HCEC 1CT (cell line): ENCODE data around the gene SLC2A8.

Experiments
- DNase-seq: peaks from one replicate; pipeline ENCODE4 v3.0.0-alpha.2; 2017

SLC2A8 gene

DNA sequence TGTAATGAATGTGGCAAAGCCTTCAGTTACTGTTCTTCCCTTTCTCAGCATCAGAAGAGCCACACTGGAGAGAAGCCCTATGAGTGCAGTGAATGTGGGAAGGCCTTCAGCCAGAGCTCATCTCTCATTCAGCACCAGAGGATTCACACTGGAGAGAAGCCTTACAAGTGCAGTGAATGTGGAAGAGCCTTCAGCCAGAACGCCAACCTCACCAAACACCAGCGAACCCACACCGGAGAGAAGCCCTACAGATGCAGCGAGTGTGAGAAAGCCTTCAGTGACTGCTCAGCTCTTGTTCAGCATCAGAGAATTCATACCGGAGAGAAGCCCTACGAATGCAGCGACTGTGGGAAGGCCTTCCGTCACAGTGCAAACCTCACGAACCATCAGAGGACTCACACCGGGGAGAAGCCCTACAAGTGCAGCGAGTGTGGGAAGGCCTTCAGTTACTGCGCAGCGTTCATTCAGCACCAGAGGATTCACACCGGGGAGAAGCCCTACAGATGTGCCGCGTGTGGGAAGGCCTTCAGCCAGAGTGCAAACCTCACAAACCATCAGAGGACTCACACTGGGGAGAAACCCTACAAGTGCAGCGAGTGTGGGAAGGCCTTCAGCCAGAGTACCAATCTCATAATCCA is 47.4 kb downstream of the SLC2A8 start:
- no peak for DNase-seq

DNA sequence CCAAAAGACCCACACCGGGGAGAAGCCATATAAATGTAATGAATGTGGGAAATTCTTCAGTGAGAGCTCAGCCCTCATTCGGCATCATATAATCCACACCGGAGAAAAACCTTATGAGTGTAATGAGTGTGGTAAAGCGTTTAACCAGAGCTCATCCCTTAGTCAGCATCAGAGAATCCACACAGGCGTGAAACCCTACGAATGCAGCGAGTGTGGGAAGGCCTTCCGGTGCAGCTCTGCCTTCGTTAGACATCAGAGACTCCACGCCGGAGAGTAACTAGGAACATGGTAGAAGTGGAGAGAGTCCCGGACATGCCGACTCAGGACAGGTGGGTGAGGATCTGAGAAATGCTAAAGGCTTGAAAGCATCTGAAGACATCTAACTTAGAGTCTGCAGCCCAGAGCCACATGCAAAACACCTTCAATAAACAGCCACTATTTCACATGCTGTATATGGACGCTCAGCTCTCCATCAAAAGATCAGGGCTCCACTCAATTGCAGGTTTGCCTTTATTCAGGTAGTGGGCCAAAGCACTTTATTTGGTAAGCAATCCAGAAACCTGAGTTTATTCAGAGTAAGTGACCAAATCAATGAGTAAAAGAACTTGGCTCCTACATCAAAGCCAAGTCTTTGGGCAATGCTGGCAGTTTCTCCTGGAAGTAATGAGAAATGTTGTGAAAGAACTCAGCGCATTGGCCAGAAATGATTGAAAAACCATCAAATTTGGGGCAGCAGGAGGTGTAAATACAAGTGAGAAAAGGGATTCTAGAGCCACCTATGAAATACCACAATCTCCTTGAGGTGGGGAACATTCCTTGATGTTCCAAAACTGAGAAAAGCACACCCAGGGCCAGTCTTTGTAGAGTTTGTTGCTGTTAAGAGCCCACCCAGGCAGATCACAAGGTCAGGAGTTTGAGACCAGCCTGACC is 48.2 kb downstream of the SLC2A8 start:
- DNase-seq = no peak

DNA sequence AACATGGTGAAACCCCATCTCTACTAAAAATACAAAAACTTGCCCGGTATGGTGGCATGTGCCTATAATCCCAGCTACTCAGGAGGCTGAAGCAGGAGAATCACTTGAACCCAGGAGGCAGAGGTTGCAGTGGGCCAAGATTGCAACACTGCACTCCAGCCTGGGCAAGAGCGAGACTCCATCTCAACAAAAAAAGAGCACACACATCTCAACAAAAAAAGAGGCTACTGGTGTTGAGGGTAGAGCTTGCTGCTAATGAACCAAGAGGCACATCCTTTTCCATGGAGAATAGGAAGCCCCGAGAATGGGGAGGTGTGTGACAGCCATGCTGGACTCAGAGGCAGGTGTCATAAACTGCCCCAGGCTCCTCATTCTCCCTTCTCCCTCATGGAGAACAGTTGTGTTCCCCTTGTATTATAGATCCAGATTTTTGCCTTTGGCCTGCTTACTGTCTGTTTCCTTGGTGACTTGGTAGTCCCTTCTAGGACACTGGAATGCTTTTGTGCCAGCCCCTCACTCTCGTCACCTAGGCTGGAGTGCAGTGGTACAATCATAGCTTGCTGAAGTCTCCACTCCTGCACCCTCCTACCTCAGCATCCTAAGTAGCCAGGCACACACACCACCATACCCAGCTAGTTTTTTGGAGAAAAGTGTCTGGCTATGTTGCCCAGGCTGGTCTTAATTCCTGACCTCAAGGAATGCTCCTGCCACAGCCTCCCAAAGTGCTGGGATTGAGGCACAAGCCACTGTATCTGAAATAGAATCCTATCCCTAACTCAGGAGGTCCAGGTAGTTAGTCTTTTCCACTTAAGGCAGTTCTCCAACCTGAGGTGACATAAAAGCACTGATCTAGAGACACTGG is 49.1 kb downstream of the SLC2A8 start:
- DNase-seq = peak; percentile 14

DNA sequence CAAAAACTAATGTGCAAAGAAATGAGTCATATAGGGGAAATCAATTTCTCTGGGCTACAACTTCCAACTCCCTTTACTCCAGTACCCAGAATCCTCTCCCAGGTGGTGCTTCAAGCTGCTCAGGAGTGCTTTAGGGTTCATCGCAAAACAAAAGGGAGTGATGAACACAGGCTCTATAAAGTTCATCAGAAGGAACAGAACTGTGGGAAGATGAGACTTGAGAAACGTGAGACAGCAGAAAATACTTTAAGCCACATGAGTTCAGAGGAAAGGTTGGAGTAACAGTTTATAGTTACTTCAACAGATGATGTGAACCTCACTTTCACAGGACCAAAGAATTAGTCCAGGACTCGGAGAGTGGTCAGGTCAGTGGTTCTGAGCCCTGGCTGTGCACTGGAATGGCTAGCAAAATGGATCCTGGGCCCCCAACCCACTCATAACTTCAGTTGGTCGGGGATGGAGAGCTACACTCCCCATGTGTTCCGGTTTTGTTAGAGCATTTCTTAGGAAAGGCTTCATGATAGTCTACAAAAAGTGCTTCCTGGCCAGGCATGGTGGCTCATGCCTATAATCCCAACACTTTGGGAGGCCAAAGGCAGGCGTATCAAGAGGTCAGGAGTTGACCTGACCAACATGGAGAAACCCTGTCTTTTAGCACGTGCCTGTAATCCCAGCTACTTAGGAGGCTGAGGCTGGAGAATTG is 49.9 kb downstream of the SLC2A8 start:
- no peak for DNase-seq

DNA sequence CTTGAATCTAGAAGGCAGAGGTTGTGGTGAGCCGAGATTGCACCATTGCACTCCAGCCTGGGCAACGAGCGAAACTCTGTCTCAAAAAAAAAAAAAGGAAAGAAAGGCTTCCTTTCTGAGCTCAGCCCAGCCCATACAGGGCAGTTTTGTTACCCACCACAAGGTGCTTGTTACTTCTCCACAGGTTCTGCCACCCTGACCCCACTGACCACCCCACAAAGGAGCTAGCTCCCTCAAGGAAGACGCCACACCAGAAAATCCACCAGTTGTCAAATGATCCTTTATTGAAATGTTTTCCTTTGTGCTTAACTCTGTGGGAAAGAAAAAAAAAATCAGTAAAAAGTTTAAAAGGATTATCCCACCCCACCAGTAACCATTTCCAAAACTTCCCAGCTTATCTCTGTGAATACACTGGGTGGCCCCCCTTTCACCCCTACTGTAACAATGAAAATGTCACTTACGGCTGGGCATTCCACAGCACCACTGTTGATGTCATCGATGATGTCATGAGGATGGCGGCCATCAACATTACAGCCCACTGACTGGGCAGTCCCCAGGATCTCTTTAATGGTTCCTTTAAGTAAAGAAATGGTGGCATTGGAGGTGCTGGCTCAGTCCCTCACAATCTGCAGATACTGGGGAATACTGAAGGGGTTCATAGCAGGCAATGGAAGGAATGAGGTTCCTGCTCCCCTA is 50.6 kb downstream of the SLC2A8 start:
- no peak for DNase-seq

DNA sequence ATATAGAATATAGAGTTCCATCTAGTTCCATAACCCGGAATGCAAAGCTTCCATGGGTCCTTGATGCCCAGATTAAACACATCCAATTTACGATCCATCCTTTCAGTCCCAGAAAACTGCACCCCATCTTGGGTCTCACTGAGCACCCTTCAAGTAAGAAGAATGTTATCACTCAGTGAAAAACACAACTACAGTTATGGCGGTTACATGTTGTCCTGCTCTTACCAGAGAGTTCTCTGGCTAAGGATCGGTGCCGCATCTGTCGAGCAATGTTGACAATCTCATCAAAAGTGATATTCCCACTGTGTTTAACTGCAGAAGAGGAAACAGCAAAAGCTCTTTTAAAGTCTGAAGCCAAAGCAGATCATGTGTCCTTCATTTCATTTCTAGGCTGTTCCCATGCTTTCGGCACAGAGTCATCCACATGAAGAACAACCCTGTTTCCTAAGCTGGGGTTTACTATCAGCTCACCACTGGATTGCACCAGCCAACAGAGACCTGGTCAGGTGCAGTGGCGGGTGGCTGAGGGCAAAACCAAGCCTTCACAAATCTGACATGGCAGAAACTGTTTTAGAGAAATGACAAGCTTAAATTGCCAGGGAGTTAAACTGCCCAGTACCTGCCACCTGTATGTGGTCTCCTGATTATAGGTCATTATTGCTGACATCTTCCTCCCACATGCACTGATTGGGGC is 51.3 kb downstream of the SLC2A8 start:
- no peak for DNase-seq

DNA sequence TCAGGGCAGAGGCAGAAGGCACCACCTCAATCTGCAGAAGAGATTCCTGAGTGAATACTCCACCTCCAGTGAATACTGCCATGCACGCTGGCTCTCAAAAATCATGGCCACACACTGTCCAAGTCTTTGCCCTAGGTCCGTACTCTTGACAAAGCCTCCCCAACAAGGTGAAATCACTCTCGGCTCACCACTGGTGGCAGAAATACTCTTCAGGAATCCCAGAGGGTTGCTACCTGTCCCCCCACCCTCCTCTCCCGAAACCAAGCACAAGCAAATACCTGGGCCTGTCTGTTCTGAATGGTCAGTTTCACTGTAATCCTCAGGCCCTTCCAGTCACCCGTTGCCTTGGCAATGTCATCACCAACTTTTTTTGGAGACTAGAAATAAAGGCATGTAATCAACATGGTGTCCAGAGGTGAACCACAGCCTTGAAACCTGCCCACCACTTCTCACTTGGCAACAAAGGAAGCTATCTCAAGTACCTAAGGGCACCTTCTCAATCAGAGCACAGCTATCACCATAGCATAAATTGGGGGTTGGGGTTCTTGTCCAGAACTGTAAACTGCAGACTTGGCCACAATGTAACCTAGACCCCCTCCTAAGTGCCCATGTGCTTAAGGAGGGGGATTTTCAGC is 52.5 kb downstream of the SLC2A8 start:
- no peak for DNase-seq

DNA sequence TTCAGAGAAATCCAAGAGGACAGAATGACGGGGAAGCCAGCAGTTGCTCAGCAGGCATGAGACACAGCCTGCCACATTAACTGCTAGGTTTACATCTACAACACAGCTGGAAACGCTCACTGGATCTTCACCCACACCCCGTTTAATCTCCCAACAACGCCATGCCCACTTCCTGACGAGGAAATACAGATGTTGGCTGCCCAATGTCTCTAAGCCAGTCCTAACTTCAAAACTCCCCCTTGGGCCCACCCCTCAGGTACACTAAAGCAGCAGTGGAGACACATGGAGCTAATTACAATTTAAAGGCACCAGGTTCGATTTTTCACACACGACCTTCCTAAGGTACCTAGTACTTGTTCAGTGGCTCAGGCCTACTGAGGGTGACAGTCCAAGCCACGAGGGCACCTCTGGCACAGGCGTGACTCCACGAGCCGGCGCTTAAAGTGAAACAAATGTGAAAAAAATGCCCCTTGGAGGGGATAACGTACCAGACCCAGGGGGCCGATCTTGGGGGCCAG is 53.3 kb downstream of the SLC2A8 start:
- DNase-seq = peak; percentile 42

DNA sequence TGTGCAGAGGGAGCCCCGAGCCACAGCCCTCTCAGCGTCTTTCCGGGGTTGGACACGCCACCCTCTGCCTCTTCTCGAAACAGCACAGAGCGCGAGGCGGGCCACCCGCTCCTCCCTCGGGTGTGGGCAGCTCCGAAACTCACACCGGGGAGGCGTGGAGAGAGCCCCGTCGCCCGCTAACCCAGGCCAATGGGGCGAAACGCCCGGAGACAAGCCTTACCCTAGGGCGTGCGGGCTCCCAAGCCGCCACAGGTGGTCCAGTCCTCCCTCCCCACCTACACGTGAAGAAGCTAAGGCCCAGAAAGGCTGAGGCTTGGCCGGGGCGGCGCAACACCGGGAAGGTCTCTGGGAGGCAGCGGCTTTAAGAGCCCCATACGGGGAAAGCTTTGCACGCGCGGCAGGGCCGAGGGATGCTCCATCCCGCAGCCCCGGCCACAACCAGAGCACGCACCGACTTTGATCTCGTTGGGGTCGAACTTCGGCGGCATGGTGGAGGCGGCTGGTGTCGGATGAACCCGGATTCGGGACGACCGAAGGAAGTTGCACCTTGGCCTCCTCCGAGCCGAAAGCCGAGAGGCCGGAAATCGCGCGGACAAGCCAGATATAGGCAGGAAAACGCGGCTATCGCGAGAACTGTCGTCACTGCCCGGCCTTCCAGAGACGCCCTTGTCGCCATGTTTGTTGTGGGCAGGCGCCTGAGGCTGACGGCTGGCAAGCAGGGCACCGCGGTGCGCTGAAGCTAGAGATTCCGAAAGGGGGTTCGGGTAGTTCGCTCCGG is 54.0 kb downstream of the SLC2A8 start, which contains the start of the genes LRSAM1 and RPL12:
Gene LRSAM1, plus strand, starts transcription at position 681 of the 778 bp plus-strand sequence. CDS start 3,018 bp downstream, outside the sequence.
Gene RPL12, minus strand, starts transcription at position 577 of the 778 bp plus-strand sequence. Its CDS starts 89 bp downstream, at position 488.
- DNase-seq = peak; percentile 90

DNA sequence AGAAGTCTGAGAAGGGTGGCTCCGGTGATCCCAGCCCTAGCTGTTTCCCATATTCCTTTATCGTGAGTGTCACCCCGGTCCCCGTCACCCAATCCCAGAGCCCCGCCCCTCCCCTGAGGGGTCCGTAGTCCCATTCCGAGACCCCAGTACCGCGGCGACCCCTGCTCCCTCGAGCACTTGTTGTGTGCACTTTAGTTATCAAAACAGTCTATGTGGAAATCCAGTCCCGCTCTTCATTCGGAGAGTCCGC is 54.6 kb downstream of the SLC2A8 start:
- DNase-seq = no peak

DNA sequence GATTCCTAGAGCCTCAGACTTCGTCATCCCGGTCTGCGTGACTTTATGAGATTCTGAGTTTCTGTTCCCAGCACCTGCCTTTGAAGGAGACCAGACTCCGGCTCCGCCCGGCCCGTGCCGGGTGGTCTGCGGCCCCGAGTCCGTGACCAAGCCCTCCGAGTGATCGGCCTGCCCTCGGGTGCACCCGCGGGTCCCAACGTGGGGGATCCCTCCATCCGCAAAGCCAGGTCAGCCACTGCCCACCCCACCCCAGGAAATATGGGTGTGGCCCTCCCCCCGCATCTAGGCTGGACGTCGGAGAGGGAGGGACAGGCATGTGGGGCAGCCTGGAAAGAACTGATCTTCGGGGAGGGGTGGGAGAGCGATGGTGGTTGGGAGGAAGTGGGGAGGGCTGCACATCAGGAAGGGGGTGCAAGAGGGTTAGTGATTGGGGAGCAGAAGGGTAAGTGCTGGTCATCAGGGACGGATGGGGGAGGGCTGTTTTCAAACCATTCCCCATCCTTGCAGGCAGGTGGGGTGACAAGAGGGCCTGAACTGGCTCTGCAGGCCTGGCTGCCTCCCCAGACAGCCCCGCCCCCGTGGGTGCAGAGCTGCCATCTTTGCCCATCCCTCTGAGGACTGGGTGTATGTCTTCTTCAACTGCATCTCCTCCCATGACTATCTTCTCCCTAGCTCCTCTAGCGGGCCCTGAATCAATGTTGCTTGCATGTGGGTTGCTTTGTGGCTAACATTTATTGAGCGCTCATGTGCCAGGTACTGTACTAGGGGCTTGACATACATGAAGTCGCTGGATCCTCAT is 55.1 kb downstream of the SLC2A8 start:
- DNase-seq = peak; percentile 32

DNA sequence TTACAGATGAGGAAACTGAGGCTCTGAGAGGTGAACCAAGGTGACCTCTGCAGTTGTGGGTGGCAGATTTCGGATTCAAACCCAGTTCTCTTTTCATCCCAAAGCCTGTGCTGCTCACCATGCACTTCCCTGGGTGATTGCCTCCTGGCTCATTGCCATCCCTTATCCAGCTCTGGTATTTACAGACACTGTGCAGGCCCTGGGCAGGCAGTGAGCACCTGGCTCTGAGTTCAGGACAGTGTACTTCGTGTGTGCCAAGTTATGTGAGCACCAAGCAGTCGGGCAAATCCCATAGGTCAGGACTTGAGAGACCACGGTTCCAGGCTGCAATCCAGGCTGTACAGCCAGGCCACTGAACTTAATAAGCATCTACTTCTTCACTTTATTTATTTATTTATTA is 55.7 kb downstream of the SLC2A8 start:
- DNase-seq = no peak

DNA sequence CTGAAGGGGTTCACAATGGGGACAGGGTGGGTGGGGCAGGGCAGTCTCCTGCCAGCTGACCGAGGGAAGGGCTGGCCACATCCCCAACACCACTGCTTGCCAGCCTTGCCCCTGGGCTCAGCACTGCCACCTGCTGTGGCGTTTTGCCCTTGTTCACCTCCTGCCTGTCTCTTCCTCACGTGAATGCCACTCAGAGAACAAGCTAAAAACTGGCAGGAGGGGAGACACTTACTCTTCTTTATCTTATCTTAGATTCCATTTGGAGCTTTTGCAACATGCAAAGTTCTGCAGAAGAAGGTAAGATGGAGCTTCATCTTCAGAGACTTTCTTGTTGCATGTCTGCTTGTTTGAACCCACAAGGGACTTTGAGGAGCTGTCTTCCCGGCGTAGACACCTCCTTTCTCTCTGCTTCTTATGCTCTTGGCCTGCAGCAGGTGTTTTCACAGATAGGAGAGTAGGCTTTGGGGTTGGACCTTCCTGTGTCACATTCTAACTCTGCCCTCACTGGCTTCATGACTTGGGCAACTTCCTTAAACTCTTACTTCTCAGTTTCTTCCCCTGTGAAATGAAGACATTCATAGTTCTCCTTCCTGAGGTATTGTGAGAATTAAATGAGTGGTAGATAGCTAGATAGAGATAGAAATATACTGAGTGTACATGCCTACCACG is 58.5 kb downstream of the SLC2A8 start:
- no peak for DNase-seq

DNA sequence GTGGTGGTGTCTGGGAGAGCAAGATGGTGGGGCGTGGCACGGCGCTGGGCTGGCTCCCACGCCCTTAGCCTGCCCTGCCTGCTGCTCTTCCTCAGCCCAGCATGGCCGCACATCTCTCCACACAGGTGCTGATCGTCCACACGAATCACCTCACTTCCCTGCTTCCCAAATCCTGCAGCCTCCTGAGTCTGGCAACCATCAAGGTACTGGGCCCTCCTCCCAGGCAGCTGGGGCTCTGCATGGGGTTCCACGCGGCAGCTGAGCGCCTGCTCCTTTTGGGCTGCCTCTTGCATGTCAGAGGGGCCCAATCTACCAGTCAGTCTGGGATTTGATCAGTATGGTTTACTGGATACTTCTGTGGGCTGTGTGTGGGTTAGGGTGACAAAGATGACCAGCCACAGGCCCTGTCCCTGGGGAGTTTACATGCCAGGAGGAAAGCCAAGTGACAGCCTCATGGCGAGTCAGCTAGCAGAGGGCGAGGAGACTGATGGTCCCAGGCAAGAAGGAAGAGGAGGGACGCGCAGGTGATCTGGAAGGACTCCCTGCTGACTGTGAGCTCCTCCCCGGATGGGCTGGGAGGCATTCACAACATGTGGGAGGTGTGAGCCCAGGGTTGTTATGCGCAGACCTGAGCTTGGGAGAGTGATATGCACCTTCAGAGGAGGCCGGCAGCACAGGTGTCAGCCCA is 60.4 kb downstream of the SLC2A8 start:
- DNase-seq = no peak
